Bronchial epithelial cell (primary cell): ENCODE results near the gene PIP5K1B. TPM values are rescaled to one million over a fixed set of nuclear protein-coding genes. Genes with fewer than 3 reads are reported as not detected.
A peak's percentile ranks its signal among the peaks of the same experiment; 100 is the strongest.

Source experiments
- DNase-seq: peaks from one replicate; pipeline ENCODE4 v3.0.0-alpha.2; 2010; ENCODE audit warnings: low read depth
- FAIRE-seq: peaks from 2 replicates; lab custom pipeline; 2011; peaks lifted over from hg19 to GRCh38; lab: Jason Lieb, UNC
- H3K27me3 ChIP-seq: 2 replicates; pipeline ENCODE4 v1.5.1; 2011; ENCODE audit warnings: low read length; ENCODE audit not compliant: control insufficient read depth, insufficient read depth
- H3K36me3 ChIP-seq: 2 replicates; pipeline ENCODE4 v1.5.1; 2011; ENCODE audit warnings: low read length; ENCODE audit not compliant: control insufficient read depth, insufficient read depth
- H3K4me3 ChIP-seq: 2 replicates; pipeline ENCODE4 v1.5.1; 2011; ENCODE audit warnings: mild to moderate bottlenecking, low read depth, low read length, control low read depth
- CTCF ChIP-seq: IDR thresholded peaks from 2 replicates; pipeline ENCODE4 v1.5.1; 2011; ENCODE audit warnings: mild to moderate bottlenecking, moderate library complexity, low read length, control low read depth, inconsistent platforms; ENCODE audit not compliant: insufficient read depth, severe bottlenecking
- total RNA-seq: library from RNA; depleted of rRNA; stranded (reverse); fragments of >200 nt; gene quantifications from 2 replicates; pipeline ENCODE4 v1.2.1, GENCODE V29; 2014

PIP5K1B gene
- total RNA-seq, 1 donor from 2014 or later: 2.9 TPM

- DNase-seq (no peak), FAIRE-seq (no peak)
- H3K27me3 ChIP-seq: no peaks in the 10 kb centered on the region
- no peak overlapping the region for H3K4me3 ChIP-seq
- H3K36me3 ChIP-seq: no peaks in the 10 kb centered on the region
- TF ChIP-seq CTCF: no peak
These were observed 242.0 kb downstream of the PIP5K1B start for GRCh38 chr9:68947015-68947414.

DNA sequence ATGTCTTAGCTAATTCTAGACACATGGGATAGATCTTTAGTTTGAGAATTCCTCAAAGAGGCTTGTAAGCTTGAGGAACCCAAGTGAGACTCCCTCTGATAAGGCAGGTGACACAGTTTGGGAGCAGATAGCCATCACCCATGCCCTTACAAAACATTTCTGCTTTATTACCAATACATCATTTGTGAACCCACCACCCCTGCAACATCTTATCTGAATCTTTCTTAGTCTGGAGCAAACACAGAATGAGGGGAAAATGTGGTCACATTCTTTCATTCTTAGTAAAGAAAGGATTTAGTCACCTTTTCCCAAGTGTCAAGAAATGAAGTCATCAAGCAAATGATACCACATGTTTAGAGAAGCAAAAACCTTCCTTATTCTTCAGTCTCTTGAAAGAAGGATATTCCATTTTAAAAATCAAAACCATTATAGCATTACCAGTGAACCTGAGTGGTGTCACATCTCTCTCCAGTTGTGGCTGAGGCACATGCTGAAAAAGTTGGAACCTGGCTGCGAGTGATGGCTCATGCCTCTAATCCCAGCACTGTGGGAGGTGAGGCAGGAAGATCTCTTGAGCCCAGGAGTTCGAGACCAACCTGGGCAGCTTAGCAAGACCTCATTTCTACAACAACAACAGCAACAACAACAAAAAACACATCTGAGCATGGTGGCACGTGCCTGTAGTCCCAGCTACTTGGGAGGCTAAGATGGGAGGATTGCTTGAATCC, 243.0 kb downstream of the PIP5K1B start:
- peak; percentile 17 for DNase-seq
- no peak overlapping the region for H3K4me3 ChIP-seq
- no peak for TF ChIP-seq CTCF
- H3K27me3 ChIP-seq: no peaks in the 10 kb centered on the region
- FAIRE-seq: no peak
- no peaks in the 10 kb centered on the region for H3K36me3 ChIP-seq

DNA sequence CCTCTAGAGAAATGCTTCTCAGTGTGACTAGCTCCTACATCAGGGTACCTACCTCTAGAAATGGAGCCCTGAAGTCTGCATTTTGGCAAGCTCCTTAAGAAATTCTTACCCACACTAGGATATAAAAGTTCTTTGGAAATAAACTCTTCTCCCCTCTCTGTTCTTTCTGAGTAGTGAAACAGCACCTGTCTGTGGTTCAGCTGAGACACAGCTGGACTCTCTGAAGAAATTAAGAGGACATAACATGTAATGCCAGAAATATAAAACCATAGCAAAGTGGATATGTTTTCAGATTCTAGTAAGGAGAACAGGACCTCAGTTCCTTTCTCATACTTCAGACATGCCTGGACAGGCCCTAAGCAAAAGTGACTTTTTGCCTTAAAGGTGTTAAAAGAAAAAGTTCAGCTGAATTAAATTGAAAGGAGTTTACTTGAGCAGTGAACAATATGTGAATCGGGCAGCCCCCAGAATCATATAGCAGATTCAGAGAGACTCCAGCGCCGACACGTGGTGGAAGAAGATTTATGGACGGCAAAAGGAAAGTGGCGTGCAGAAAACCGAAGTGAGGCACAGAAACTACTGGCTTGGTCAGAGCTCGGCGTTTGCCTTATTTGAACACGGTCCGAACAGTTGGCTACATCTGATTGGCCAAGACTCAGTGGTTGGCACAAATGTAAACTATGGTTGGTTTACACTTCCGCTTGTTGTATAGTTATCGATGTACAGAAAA, 244.4 kb downstream of the PIP5K1B start:
- DNase-seq (peak; percentile 32), FAIRE-seq (no peak)
- no peak for TF ChIP-seq CTCF
- no peak overlapping the region for H3K4me3 ChIP-seq
- no peaks in the 10 kb centered on the region for H3K27me3 ChIP-seq
- no peaks in the 10 kb centered on the region for H3K36me3 ChIP-seq

DNA sequence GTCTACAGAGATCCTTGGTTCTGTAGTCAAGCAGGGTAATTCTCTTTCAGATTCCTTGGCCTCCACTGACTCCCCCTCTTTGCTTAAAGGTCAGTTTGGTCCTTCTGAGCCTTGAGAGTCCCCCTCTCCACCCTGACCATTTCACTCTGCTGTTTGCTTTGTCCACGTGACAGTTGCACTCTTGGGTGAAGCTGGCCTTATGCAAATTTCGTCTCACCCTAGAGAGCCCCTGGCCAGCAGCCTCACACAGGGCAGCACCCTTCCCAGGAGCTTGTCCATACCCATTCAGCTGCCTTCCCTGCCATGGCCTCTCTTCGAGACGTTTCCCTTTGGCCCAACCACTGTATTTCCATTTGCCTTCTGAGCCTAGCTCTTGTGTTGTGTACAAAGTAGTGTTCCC, 245.1 kb downstream of the PIP5K1B start:
- no peak for TF ChIP-seq CTCF
- H3K27me3 ChIP-seq: no peaks in the 10 kb centered on the region
- peak; percentile 23 for FAIRE-seq

DNA sequence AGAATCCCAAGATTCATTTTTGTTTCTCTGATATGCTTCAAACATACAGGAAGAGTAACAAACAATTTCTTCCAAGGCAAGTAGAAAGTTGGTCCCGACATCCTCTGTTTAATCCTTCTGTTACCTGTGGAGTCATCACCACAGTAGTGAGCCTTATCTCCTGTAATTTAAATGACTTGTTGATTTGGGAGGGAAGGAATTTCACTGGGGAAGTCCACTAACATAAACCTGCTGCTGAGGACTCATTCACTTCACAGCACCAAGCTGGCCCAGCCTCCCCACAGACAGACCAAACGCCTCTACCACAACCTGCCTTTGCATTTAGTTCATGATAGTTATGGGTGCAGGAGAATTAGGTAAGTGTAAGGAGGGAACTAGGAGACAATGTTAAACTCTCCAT, 245.6 kb downstream of the PIP5K1B start:
- DNase-seq (no peak), FAIRE-seq (no peak)
- no peak for TF ChIP-seq CTCF
- H3K4me3 ChIP-seq: no peak overlapping the region
- H3K36me3 ChIP-seq: no peaks in the 10 kb centered on the region
- no peaks in the 10 kb centered on the region for H3K27me3 ChIP-seq

More for the DNA sequence above, 245.1 kb downstream of the PIP5K1B start:
- no peaks in the 10 kb centered on the region for H3K36me3 ChIP-seq
- no peak for DNase-seq
- no peak overlapping the region for H3K4me3 ChIP-seq
